RWPE2 (cell line): Measurements from ENCODE around the gene PRMT2.

ENCODE experiments used
- ATAC-seq: fragments of 200-7000 bp; cut with Tn5 transposase; 3 replicates; pipeline ENCODE4 v1.9.1; 2021; ENCODE audit warnings: low read depth
- DNase-seq: peaks from one replicate; pipeline ENCODE4 v3.0.0-alpha.2; 2020; ENCODE audit warnings: low spot score
- H3K27ac ChIP-seq: fragments of 450-650 bp; 2 replicates; pipeline ENCODE4 v1.5.1; 2017; ENCODE audit warnings: mild to moderate bottlenecking; ENCODE audit not compliant: poor library complexity, severe bottlenecking
- H3K27me3 ChIP-seq: fragments of 250-450 bp; sonication (Bioruptor Pico); 2 replicates; pipeline ENCODE4 v1.5.1; 2021; ENCODE audit warnings: mild to moderate bottlenecking, moderate library complexity; ENCODE audit not compliant: insufficient read depth, poor library complexity, severe bottlenecking
- H3K36me3 ChIP-seq: fragments of 250-450 bp; sonication (Bioruptor Pico); 2 replicates; pipeline ENCODE4 v1.5.1; 2020; ENCODE audit warnings: low read depth, mild to moderate bottlenecking, moderate library complexity
- H3K4me1 ChIP-seq: fragments of 250-450 bp; sonication (Bioruptor Pico); 2 replicates; pipeline ENCODE4 v1.5.1; 2021; ENCODE audit warnings: mild to moderate bottlenecking, moderate library complexity; ENCODE audit not compliant: insufficient read depth, poor library complexity, severe bottlenecking
- H3K4me3 ChIP-seq: fragments of 250-450 bp; sonication (Bioruptor Pico); 2 replicates; pipeline ENCODE4 v1.5.1; 2021; ENCODE audit warnings: mild to moderate bottlenecking, moderate library complexity; ENCODE audit not compliant: severe bottlenecking
- H3K9me3 ChIP-seq: fragments of 250-450 bp; sonication (Bioruptor Pico); 2 replicates; pipeline ENCODE4 v1.5.1; 2021; ENCODE audit warnings: mild to moderate bottlenecking, moderate library complexity; ENCODE audit not compliant: severe bottlenecking
- CTCF ChIP-seq: fragments of 450-650 bp; IDR thresholded peaks from one replicate; pipeline ENCODE4 v1.5.1; 2017; ENCODE audit warnings: mild to moderate bottlenecking, moderate library complexity; ENCODE audit not compliant: poor library complexity, severe bottlenecking

PRMT2 gene

GRCh38 chr21:46621457-46622182 is 13.9 kb upstream of the PRMT2 start:
- no peak for TF ChIP-seq CTCF
- ATAC-seq: no peak
- Histone ChIP-seq H3K9me3 (peaks cover 12% of the 10 kb centered on the region), H3K36me3 (no peaks in the 10 kb centered on the region), H3K27ac (no peak overlapping the region), H3K4me3 (no peak overlapping the region), H3K4me1 (no peaks in the 10 kb centered on the region), H3K27me3 (peaks cover 4% of the 10 kb centered on the region)
- DNase-seq: no peak

- no peak for TF ChIP-seq CTCF
- no peak overlapping the region for H3K4me3 ChIP-seq
- no peaks in the 10 kb centered on the region for H3K4me1 ChIP-seq
- H3K9me3 ChIP-seq: peaks cover 13% of the 10 kb centered on the region
- no peak for DNase-seq
- peaks cover 4% of the 10 kb centered on the region for H3K27me3 ChIP-seq
- no peak overlapping the region for H3K27ac ChIP-seq
- no peaks in the 10 kb centered on the region for H3K36me3 ChIP-seq
- ATAC-seq: no peak
Observed at GRCh38 chr21:46622226-46622625, 13.2 kb upstream of the PRMT2 start.

GRCh38 chr21:46624050-46624449 is 11.4 kb upstream of the PRMT2 start:
- H3K36me3 ChIP-seq: no peaks in the 10 kb centered on the region
- ATAC-seq (no peak), DNase-seq (no peak)
- H3K9me3 ChIP-seq: peaks cover 13% of the 10 kb centered on the region
- TF ChIP-seq CTCF: no peak
- no peak overlapping the region for H3K4me3 ChIP-seq
- H3K27ac ChIP-seq: no peak overlapping the region
- no peaks in the 10 kb centered on the region for H3K4me1 ChIP-seq
- H3K27me3 ChIP-seq: no peaks in the 10 kb centered on the region

- DNase-seq (no peak), ATAC-seq (no peak)
- Histone ChIP-seq H3K4me1 (no peaks in the 10 kb centered on the region), H3K27me3 (no peaks in the 10 kb centered on the region), H3K4me3 (no peak overlapping the region), H3K27ac (no peak overlapping the region), H3K9me3 (peaks cover 13% of the 10 kb centered on the region), H3K36me3 (no peaks in the 10 kb centered on the region)
- TF ChIP-seq CTCF: no peak
Observed at GRCh38 chr21:46625759-46626158, 9.7 kb upstream of the PRMT2 start.

GRCh38 chr21:46626536-46626935 is 8.9 kb upstream of the PRMT2 start:
- no peak for TF ChIP-seq CTCF

More at GRCh38 chr21:46626536-46626935, 8.9 kb upstream of the PRMT2 start:
- no peak for DNase-seq
- no peaks in the 10 kb centered on the region for H3K4me1 ChIP-seq
- no peaks in the 10 kb centered on the region for H3K27me3 ChIP-seq
- ATAC-seq: no peak
- no peak overlapping the region for H3K4me3 ChIP-seq
- H3K36me3 ChIP-seq: no peaks in the 10 kb centered on the region
- no peak overlapping the region for H3K27ac ChIP-seq
- peaks cover 13% of the 10 kb centered on the region for H3K9me3 ChIP-seq
